ENCODE data around the gene SND1. TPM values are rescaled to one million over a fixed set of nuclear protein-coding genes. Genes with fewer than 3 reads are reported as not detected.

Gene SND1
- total RNA-seq, 1 donor: 241 TPM

DNA sequence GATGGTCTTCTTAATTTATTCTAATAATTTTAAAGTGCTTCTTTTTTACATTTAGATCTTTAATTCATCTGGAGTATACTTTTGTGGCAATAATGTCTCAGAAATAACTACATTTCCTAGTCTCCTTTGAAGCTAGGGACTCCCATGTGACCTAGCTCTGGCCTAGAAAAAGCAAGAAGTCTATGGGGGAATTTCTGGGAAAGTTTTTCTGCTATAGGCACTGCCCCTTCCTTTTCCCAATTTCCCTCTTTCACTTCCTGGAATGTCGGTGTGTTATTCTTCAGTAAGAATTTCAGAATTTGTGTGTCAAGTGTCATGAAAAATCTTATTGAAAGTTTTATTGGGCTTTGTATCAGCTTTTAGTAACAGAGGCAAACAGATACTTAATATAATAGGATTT lies 473.8 kb downstream of the SND1 start:
- TF ChIP-seq, protein P1, sequence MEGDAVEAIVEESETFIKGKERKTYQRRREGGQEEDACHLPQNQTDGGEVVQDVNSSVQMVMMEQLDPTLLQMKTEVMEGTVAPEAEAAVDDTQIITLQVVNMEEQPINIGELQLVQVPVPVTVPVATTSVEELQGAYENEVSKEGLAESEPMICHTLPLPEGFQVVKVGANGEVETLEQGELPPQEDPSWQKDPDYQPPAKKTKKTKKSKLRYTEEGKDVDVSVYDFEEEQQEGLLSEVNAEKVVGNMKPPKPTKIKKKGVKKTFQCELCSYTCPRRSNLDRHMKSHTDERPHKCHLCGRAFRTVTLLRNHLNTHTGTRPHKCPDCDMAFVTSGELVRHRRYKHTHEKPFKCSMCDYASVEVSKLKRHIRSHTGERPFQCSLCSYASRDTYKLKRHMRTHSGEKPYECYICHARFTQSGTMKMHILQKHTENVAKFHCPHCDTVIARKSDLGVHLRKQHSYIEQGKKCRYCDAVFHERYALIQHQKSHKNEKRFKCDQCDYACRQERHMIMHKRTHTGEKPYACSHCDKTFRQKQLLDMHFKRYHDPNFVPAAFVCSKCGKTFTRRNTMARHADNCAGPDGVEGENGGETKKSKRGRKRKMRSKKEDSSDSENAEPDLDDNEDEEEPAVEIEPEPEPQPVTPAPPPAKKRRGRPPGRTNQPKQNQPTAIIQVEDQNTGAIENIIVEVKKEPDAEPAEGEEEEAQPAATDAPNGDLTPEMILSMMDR (IDR thresholded peaks at IDR 0.05; ENCODE audit: insufficient read depth, low read depth, low read length): no peak
- DNase-seq (ENCODE audit: low read depth): no peak

DNA sequence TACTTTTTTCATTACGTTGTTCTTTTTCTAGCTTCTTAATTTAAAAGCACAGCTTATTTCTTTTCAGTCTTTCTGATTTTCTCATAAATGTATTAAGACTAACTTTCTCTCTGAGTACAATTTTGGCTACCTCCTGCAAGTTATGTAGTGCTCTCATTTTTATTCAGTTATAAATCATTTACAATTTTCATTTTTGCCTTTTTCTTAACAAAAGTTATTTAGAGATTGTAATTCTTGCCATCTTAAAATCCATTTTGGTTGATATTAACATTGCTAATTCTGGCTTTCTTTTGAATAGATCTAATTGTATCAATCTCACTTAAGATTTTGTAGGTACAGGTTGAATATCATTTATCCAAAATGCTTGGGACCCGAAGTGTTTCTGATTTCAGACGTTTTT lies 476.4 kb downstream of the SND1 start:
- TF ChIP-seq, protein P1 (IDR thresholded peaks at IDR 0.05; ENCODE audit: insufficient read depth, low read depth, low read length): no peak
- no peak for DNase-seq (ENCODE audit: low read depth)
- no peak overlapping the region for H3K4me3 ChIP-seq (ENCODE audit: low read depth, low read length)

More for the DNA sequence above, 473.8 kb downstream of the SND1 start:
- H3K4me3 ChIP-seq (ENCODE audit: low read depth, low read length): no peak overlapping the region

DNA sequence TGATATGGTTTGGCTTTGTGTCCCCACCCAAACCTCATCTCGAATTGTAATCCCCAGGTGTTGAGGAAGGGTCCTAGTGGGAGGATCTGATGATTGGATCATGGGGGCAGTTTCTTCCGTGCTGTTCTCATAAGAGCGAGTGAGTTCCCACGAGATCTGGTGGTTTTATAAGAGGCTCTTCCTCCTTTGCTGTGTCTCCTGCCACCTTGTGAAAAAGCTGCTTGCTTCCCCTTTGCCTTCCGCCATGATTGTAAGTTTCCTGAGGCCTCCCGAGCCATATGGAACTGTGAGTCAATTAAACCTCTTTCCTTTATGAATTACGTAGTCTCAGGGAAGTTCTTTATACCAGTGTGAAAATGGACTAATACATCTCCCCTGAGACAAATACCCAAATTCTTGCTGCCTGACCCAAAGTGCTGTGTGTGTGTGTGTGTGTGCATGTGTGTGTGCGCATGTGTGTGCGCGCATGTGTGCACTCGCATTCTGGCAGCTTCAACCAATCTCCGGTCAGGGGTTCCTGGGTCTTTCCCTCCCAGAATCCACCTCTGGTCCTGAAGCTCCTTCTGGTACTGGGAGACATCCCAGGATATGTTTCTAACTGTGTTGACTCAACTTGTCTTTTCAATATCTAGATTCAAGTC lies 477.4 kb downstream of the SND1 start:
- no peak overlapping the region for H3K4me3 ChIP-seq (ENCODE audit: low read depth, low read length)
- DNase-seq (ENCODE audit: low read depth): no peak
- TF ChIP-seq, protein P1 (IDR thresholded peaks at IDR 0.05; ENCODE audit: insufficient read depth, low read depth, low read length): no peak

DNA sequence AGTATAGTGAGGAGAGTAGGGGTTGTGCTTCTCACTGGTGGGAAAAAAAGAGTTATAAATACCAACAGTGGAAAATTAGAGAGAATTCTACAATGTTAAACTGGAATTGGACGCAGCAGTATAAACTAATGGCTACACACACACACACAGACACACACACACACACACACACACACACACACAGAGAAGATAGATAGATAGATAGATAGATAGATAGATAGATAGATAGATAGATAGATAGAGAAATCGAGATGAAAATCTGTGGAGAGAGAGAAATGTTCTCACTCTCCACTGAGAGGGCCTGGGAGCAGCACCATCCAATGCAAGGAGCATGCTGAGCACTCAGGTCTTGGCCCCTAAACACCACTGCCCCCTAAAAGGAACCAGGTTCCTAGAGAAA lies 479.1 kb downstream of the SND1 start:
- TF ChIP-seq, protein P1 (IDR thresholded peaks at IDR 0.05; ENCODE audit: insufficient read depth, low read depth, low read length): no peak
- no peak for DNase-seq (ENCODE audit: low read depth)

DNA sequence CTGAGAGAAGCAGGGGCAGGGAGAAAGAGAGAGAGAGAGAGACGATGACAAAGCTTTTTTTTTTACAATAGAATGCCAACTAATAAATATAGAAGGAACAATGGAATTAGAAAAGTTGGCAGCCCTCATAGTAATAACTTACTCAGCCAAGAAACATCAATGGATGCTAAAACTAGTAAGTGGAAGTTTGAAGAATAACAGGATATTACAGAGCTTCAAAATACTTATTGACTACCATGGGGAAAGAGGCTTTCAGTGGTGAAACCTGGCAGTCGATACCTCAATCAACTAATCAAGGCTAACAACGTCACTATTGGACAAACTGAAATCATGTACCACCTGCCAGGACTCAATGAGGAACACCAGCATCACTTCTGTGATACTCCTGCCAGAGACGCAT lies 479.7 kb downstream of the SND1 start:
- no peak overlapping the region for H3K4me3 ChIP-seq (ENCODE audit: low read depth, low read length)
- TF ChIP-seq, protein P1 (IDR thresholded peaks at IDR 0.05; ENCODE audit: insufficient read depth, low read depth, low read length): no peak
- DNase-seq (ENCODE audit: low read depth): no peak

More for the DNA sequence above, 479.1 kb downstream of the SND1 start:
- H3K4me3 ChIP-seq (ENCODE audit: low read depth, low read length): no peak overlapping the region

DNA sequence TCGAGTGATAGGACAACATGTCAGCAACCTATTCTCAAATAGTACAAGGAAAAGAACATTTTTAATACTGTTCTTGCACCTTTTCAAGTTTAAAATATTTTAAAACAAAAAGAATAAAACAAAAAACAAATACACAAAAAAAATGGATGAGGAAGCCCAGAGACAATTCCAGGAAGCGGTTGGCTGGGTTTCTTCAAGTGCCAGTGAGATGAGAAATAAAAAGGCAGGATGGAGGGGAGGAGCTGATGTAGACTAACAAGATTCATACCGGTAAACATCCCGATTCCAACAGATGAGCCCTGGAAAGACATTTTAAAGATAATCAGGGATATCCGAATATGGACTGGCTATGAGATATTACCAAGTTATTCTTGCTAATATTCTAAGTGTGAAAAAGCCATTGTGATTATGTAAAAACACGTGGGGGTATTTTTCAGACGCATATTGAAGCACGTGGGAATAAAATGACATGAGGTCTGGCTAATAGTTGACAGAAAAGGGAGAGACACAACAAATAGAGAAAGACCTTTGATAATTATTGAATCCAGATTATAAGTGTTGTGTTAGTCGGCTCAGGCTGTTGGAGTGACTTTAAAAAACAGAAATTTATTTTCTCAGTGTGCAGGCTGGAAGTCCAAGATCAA lies 480.6 kb downstream of the SND1 start:
- TF ChIP-seq, protein P1 (IDR thresholded peaks at IDR 0.05; ENCODE audit: insufficient read depth, low read depth, low read length): no peak
- H3K4me3 ChIP-seq (ENCODE audit: low read depth, low read length): no peak overlapping the region
- no peak for DNase-seq (ENCODE audit: low read depth)
